Esophagus muscularis mucosa (tissue), 4 donors: ENCODE data around the gene TBC1D16. TPM values are rescaled to one million over a fixed set of nuclear protein-coding genes. Genes with fewer than 3 reads are reported as not detected.

Source experiments
- DNase-seq: peaks from one replicate; pipeline ENCODE4 v3.0.0-alpha.2; 2017; ENCODE audit errors: extremely low spot score
- H3K27ac ChIP-seq, 4 donors: fragments of 200-600 bp; sonication (generic); replicated peaks in 1 of 4; 1 replicate in 3 of 4; 2 replicates in 1 of 4; pipeline ENCODE4 v1.5.1; 2016 to 2019; ENCODE audit warnings: mild to moderate bottlenecking in 1 of 4
- H3K27me3 ChIP-seq, 4 donors: fragments of 200-600 bp; sonication (generic); one replicate each; pipeline versions ENCODE4 v1.5.1 to v1.6.0; 2016 to 2019
- H3K36me3 ChIP-seq, 4 donors: fragments of 200-600 bp; sonication (generic); one replicate each; pipeline ENCODE4 v1.5.1; 2016 to 2019
- H3K4me1 ChIP-seq, 4 donors: fragments of 200-600 bp; sonication (generic); one replicate each; pipeline ENCODE4 v1.5.1; 2016 to 2019
- H3K4me3 ChIP-seq, 4 donors: fragments of 200-600 bp; sonication (generic); 1 replicate in 2 of 4; 2 replicates in 2 of 4; pipeline ENCODE4 v1.5.1; 2016 to 2019; ENCODE audit warnings: mild to moderate bottlenecking in 4 of 4, moderate library complexity in 1 of 4
- H3K9me3 ChIP-seq, 4 donors: fragments of 200-600 bp; sonication (generic); 1 replicate in 3 of 4; 2 replicates in 1 of 4; pipeline ENCODE4 v1.5.1; 2016 to 2019
- EP300 ChIP-seq: sonication (generic); formaldehyde crosslinking; IDR thresholded peaks from one replicate; pipeline ENCODE4 v1.6.1; 2017; ENCODE audit warnings: antibody characterized with exemption
- POLR2A ChIP-seq: fragments of 450-650 bp; IDR thresholded peaks from one replicate; pipeline ENCODE4 v1.6.1; 2017; ENCODE audit warnings: antibody characterized with exemption, moderate library complexity, mild to moderate bottlenecking, low read depth
- POLR2AphosphoS5 ChIP-seq, 2 donors: sonication (generic); formaldehyde crosslinking; IDR thresholded peaks; one replicate each; pipeline ENCODE4 v1.6.1; 2017; ENCODE audit warnings: antibody characterized with exemption in 2 of 2
- WGBS: methylation state at CpG from one replicate; pipeline ENCODE4 v1.1.5; 2018; 5-methylcytosine and 5-hydroxymethylcytosine counted together
- intact Hi-C: fragments of 100-400 bp; cut with DNase I; formaldehyde crosslinking; loops from one replicate; pipeline ENCODE4 v1.15.1; 2023
- total RNA-seq, 4 donors: library from RNA; depleted of rRNA; stranded (reverse); fragments of >200 nt; gene quantifications; one replicate each; pipeline versions ENCODE4 v1.1.0 to v1.2.1, GENCODE V29; 2016
- TF ChIP-seq, protein P1 (sequence below), 3 experiments: fragments of 200-600 bp in 2 of 3; fragments of 450-650 bp in 1 of 3; sonication (generic) in 2 of 3; IDR thresholded peaks; one replicate each; pipeline ENCODE4 v1.5.1; 2017 to 2019; ENCODE audit warnings: antibody characterized with exemption in 3 of 3, mild to moderate bottlenecking in 2 of 3, moderate library complexity in 1 of 3

Gene TBC1D16
- total RNA-seq, 4 donors from 2014 or later = 30.3 to 37.4 (median 33.2) TPM

DNA sequence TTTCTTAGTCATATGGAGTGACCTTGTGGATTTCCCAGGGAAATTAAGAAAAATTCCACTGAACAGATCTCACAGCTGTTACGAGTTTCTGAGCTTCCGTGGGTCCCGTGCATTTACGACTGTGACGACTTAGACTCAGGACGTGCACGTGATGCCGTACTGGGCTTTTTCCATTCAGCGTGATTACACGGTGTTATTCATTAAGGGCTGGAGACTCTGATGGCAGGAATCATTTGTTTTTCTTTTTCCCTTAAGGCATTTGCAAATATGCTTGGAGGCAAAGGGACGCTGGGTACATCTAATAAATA lies 57.2 kb downstream of the TBC1D16 start:
- no peaks in the 10 kb centered on the region for H3K27me3 ChIP-seq
- no peak overlapping the region for H3K4me3 ChIP-seq
- TF ChIP-seq, protein P1, sequence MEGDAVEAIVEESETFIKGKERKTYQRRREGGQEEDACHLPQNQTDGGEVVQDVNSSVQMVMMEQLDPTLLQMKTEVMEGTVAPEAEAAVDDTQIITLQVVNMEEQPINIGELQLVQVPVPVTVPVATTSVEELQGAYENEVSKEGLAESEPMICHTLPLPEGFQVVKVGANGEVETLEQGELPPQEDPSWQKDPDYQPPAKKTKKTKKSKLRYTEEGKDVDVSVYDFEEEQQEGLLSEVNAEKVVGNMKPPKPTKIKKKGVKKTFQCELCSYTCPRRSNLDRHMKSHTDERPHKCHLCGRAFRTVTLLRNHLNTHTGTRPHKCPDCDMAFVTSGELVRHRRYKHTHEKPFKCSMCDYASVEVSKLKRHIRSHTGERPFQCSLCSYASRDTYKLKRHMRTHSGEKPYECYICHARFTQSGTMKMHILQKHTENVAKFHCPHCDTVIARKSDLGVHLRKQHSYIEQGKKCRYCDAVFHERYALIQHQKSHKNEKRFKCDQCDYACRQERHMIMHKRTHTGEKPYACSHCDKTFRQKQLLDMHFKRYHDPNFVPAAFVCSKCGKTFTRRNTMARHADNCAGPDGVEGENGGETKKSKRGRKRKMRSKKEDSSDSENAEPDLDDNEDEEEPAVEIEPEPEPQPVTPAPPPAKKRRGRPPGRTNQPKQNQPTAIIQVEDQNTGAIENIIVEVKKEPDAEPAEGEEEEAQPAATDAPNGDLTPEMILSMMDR (IDR thresholded peaks at IDR 0.05) = no peak
- no peak for TF ChIP-seq POLR2AphosphoS5 (IDR thresholded peaks at IDR 0.05)
- no peak for TF ChIP-seq EP300
- no peak for TF ChIP-seq POLR2A
- peaks cover 0 to 18% (median 12%) of the 10 kb centered on the region in 4 donors for H3K36me3 ChIP-seq
- 91% methylated on average over 11 of the region's 11 CpGs for WGBS
- no peak for DNase-seq
- no peak overlapping the region for H3K27ac ChIP-seq
- no peaks in the 10 kb centered on the region for H3K4me1 ChIP-seq
- intact Hi-C loops = no loop called here
- no peaks in the 10 kb centered on the region for H3K9me3 ChIP-seq

DNA sequence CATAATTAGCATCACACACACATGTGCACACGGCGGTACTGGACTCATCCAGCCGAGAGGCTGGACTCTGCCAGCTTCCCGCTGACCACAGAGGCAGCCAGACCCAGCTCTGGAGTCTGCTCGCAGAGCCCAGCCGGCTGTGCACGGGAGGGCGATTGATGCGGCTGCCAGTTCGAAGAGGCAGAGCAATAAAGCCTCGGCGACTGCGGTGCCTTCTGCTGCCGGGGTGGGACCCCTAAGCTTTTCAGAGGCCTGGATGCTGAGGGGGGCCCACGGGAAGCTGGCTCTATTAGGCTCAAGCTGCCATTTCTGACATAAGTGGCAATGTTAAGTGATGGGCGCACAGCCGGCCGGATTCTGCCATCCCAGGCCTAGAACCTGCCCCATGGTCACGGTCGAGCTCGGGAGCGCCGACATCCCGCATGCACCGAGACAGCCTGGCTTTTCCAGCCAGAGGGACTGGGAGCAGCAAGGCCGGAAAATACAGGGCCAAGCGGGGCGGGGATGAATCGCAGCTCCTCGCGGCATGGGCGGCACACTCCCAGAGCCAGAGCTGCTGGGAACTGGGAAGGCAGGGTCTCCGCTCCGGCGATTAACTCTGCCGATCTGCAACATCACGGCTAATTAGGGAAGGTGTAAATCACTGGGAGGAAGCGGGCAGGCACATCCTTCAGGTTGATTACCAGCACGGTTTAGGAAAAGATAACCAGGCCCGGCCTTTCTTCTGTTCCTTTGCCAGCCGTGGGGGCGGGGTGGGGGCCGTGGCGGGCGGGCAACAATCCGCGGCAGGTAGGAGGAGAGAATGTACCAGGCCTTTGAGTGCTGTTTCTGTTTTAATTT lies 57.7 kb downstream of the TBC1D16 start:
- DNase-seq = no peak
- H3K4me3 ChIP-seq = no peak overlapping the region

DNA sequence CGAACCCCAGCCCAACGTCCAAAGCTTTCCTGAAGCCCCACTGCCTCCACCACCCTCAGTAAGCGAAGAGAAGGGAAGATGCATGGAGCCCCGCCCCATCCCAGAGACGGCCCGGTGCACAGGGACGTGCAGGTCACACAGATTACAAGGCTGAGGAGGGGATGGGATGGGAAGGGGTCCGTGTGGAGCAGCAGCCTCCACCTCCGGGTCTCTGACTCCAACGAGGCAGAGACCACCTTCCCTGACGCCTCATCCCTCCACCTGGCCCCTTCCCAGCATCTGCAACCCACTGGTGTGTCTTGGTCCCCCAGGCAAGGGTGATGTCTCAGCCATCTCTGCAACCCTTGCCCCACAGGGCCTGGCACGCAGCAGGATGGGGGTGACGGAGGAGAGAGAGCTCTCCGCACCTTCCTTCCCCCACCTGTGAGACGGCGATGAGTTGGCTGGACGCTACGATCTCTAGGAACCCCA lies 58.5 kb downstream of the TBC1D16 start:
- no peak for DNase-seq
- no peaks in the 10 kb centered on the region for H3K4me1 ChIP-seq
- TF ChIP-seq, protein P1 (IDR thresholded peaks at IDR 0.05) = no peak
- TF ChIP-seq EP300 (no peak), POLR2A (no peak), POLR2AphosphoS5 (IDR thresholded peaks at IDR 0.05) (no peak)
- H3K27ac ChIP-seq = no peak overlapping the region
- intact Hi-C loops = no loop called here
- no peak overlapping the region for H3K4me3 ChIP-seq
- H3K27me3 ChIP-seq = no peaks in the 10 kb centered on the region
- H3K9me3 ChIP-seq = no peaks in the 10 kb centered on the region
- 90% methylated on average over 17 of the region's 18 CpGs for WGBS
- peaks cover 0 to 29% (median 18%) of the 10 kb centered on the region in 4 donors for H3K36me3 ChIP-seq

More for the DNA sequence above, 57.7 kb downstream of the TBC1D16 start:
- H3K27me3 ChIP-seq = no peaks in the 10 kb centered on the region
- H3K9me3 ChIP-seq = no peaks in the 10 kb centered on the region
- H3K27ac ChIP-seq = no peak overlapping the region
- peaks cover 0 to 22% (median 12%) of the 10 kb centered on the region in 4 donors for H3K36me3 ChIP-seq
- TF ChIP-seq POLR2A = no peak
- TF ChIP-seq, protein P1 (IDR thresholded peaks at IDR 0.05) = no peak
- no peak for TF ChIP-seq POLR2AphosphoS5 (IDR thresholded peaks at IDR 0.05)
- TF ChIP-seq EP300 = no peak
- no peaks in the 10 kb centered on the region for H3K4me1 ChIP-seq
- intact Hi-C loops = no loop called here
- 90% methylated on average over 29 of the region's 47 CpGs for WGBS

DNA sequence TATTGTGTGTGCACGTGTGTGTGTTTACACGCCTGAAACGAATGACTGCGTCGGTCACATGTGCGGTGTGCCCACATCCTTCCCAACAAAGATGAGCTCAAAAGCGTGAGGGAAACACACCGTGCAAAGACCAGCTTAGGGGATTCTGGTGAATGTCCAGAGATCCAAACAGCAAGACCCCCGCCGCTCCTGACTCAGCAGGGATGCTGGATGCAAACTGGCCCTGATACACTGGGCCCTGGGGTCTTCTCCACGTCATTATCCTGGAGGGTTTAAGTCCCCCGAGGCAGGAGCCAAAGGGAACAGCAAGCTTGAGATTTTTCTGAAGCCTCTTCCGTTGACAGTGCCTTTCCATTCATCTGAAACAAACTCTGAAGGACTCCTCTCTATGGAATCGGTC lies 59.2 kb downstream of the TBC1D16 start:
- Histone ChIP-seq H3K4me1 (no peaks in the 10 kb centered on the region), H3K27me3 (no peaks in the 10 kb centered on the region), H3K36me3 (peaks cover 0 to 37% (median 22%) of the 10 kb centered on the region in 4 donors), H3K9me3 (no peaks in the 10 kb centered on the region), H3K4me3 (no peak overlapping the region), H3K27ac (no peak overlapping the region)
- WGBS = 96% methylated on average over 14 of the region's 14 CpGs
- intact Hi-C loops = no loop called here
- DNase-seq = no peak
- TF ChIP-seq POLR2AphosphoS5 (IDR thresholded peaks at IDR 0.05) = no peak
- TF ChIP-seq POLR2A = no peak
- TF ChIP-seq, protein P1 (IDR thresholded peaks at IDR 0.05) = no peak
- no peak for TF ChIP-seq EP300
